SHP77 treated with DMSO at 0.1 percent for 48 hours (cell line): ENCODE measurements around the gene TBC1D22A.
"Not testable (repeated sequence)": the region's sequence is repeated elsewhere in the genome, so short reads cannot be mapped to it uniquely, and the experiment has no call there.

Source experiments
- DNase-seq: peaks from one replicate; lab custom pipeline; 2025; lab: John Stamatoyannopoulos, UW

Gene TBC1D22A

DNA sequence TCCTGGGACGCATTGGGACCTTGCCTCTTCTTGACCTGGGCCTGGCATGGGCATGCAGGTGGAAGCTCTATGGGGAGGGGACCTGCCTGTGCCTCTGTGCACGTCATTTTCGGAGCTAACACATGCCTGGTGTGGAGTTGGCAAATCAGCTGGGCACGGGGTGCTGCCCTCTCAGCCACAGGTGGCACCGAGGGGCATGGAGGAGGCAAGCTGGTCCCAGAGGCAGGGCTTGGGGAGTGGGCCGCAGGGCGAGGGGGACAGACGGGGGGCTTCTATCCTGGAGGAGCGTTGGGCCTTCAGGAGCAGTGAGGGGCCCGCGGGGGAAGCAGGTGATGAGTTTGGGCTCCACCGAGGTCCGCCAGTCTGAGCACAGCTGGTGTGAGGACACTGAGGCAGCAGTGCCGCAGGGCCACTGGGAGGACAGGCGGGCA is 362.0 kb downstream of the TBC1D22A start:
- no peak for DNase-seq

DNA sequence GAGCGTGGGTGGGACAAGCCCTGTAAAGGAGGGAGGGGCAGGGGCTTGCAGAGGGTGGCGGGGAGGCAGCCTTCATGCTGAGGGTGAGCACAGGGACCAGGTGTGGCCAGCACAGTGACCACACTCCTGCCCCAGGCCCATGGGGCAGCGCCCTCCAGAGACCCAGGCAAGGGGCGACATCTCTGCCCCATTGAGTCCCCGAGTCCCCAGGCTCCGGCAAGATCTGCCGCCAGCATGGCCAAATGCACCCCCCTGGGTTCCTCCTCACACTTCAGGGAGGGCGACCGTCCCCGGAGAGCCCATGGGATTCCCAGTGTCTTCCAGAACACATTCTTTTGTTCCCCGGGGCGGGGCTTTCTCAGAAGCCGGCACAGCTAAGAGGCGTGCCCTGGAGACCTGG is 362.5 kb downstream of the TBC1D22A start:
- DNase-seq, result no peak

DNA sequence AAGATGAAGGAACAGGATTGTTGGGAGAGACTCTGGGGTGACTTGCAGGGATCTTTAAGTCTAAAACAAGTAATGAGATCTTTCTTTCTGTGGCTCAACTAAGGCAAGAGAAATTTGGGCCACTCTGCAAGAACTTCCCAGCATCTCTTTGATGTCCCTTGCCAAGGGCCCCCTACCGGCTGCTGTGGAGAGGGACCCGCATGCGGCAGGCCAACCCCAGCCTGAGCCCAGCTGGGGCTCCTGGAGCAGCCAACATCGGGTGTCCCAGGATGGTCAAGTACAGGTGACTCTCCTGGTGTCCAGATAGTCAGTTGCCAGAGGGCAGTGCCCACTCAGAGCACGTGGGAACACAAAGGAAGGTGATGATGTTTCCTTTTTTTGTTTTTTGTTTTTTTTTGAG is 363.2 kb downstream of the TBC1D22A start:
- DNase-seq, result no peak

DNA sequence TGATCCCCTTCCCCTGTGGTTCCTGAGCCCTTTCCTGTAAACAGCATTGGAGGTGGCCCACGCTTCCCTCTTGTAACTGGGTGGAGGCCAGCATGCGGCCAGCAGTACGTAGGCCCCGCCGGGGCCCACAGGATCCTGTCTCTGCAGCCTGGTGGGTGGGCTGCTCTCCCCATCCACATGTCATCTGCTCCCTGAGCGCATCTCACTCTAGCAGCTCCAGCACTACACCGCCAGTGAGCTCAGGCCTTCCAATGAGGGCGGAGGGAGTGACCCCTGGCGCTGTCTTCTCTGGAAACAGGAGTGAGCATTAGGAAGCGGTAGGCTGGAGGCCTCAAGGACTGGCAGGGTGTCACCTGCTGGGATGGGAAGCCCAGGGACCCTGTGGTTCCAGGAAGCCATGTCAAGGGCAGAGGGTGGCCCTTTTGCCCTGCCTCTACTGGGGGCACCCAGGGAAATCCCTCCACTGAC is 363.9 kb downstream of the TBC1D22A start:
- DNase-seq, result no peak

DNA sequence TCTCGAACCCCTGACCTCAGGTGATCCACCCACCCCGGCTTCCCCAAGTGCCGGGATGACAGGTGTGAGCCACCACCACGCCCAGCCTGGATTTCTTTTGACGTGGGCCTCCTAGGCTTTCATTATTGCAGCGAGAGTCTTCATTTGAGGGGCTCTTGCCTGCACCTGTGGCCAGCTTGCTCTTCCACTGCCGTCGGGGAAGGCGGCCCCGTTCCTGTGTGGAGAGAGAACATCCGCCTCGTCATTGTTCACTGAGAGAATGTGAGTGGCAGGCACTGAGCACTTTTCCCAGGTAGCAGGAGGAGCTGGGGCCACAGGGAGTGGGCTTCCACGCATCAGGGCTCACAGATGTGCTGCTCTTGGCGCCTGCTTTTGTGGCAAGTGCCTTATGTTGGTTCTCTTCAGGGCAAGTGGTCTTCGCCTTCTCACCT is 365.0 kb downstream of the TBC1D22A start:
- DNase-seq, result no peak

DNA sequence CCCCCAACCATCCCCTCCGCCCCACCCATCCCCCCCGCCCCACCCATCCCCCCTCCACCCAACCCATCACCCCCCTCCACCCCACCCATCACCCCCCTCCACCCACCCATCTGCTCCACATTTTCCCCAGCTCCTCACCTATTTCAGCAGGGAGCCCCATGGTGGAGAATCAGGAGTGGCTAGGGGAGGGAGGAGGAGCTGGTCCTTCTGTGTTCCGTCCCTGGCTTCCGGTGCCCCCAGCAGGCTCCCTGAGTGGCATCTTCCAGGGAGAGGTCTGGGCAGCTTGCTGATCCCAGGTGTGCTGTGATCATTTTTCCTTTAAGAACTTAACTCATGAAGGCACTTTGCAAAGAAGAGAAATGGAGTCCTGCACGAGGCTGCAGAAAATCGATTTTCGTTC is 365.8 kb downstream of the TBC1D22A start:
- DNase-seq, result no peak

DNA sequence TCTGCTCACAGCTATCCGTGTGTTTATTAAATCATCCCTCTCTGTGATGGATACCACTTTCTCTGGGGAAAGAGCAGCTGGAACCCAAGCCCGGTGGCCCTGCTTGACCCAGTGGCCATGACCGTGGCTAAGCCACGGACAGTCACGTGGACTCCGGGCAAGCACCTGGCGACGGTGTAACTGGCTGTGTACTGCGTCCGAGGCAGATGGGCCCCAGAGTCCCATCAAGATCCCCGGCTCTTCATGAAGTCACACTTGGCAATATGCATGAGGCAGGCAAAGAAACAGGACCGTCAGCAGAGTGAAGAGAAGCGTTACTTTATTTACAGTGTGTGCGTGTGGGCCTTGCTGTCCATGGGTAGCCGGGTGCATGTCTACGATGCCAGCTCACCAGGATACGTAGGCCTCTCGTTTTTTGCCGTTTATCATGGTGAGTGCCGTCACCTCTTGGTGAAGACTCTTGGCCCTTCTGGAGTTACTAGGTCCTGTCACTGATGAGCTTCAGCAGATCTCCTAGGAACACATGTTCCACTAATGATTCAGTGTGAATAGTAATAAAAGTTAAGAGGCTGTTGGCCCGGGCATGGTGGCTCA is 366.3 kb downstream of the TBC1D22A start:
- DNase-seq, result no peak

DNA sequence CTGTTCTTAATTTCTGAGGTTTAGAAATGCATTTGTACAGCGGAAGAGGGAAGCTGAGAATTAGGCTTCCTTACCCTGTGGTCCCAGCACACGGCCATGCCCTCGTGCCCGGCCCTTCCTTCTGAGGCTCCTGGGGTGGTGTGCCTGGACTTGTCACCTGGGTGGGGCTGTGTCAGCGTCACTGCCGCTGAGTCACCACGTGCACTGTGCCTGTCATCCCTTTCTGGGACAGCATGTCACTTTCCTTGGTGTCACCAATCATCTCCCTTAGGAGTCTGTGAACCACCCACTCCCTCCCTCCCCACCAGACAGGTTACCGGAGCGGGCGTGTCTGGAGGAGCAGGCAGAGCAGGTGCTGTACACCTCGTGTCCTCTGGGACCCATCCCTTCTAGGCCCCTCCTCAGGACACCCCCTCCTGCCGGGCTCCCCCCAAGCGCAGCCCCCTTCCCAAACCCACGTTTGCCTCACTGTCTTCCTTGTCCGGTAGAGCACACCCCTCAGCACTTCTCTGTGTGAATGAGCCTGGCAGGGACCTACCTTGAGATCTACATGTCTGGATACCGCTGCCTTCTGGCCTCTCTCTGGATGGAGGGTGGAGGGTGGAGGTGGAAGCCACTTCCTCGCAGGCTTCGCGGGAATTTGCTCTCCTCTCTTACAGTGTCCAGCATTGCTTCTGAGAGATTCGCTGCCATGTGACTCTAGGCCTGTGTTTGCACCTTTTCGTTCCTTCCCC is 367.6 kb downstream of the TBC1D22A start:
- no peak for DNase-seq

DNA sequence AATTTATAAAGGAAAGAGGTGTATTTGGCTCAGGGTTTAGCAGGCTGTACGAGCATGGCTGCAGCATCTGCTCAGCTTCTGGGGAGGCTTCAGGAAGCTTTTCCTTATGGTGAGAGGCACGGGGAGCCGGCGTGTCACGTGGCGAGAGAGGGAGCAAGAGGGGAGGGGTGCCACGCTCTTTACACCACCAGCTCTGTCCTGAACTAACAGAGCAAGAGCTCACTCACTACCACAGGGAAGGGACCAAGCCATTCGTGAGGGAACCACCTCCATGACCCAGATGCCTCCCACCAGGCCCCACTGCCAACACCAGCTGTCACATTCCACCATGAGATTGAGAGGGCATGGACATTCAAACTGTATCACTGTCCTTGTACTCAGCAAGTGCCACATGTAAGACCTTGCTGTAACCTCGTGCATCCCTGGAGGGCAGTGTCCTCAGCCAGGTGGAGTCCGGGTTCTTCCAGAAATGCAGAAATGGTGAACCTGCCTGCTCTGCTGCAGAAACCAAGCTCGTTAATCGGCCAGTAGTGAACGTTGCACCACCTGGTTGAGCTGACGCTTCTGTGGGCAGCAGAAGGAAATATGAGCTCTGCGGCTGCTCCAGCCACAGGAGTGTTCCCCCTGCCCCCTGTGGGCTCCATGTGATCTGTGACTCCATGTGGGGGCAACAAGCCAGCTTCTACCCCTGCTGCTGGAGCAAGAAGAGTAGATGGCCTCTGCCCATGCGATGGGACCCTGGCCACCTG is 368.6 kb downstream of the TBC1D22A start:
- DNase-seq, result no peak

DNA sequence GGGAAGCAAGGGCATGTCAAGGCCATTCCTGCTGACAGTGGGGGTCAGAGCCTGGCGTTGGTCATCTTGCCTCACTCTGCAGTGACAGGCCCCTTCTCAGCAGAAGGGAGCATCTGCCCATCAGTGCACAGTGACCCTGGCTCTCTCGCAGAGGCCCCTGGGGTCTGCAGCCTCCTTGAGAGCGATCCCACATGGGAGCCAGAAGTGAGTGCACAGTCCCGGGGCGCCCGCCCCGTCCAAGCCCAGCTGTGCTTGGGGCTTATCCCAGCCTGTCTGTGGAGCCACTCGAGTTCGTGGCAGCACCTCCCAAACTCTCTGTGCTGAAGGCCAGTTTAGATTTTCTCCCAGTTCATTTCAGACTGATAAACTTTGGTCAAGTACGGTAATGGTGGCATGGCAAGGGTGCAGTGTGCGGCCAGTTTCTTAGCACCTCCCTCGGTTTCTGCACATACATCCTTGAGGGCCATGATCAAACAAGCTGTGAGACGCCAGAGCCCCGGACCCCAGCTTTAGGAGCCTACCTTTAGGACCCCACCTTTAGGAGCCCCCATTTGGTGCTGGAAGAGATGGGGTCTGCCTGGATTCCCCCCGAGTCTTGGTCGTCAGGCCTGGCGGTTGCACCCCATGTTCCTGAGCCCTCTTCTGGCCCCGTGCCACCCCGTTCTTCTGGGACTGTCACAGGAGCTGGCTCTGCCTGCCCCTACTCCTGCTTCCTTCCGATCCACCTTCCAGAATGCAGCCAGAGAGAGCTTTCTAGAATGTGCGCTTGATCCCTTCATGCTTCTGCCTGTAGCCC is 369.4 kb downstream of the TBC1D22A start:
- no peak for DNase-seq

DNA sequence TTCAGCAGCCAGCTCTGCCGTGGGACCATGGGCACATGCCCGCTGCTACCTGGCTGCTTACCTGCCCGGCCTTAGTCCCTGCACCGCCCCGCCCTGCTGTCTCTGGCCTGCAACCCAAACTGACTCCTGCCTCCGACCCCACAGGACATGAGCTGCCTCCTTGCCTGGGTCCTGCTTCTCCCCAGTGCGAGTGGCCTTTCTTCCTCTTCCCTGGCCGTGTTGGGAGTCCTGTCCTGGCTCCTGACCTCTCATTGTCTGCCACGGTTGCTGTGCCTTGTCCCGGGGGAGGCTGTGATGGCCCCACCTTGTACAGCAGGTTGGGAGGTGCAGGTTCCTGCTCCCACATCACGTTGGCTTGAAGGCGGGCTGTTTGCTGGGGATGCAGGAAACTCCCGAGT is 370.0 kb downstream of the TBC1D22A start:
- no peak for DNase-seq

DNA sequence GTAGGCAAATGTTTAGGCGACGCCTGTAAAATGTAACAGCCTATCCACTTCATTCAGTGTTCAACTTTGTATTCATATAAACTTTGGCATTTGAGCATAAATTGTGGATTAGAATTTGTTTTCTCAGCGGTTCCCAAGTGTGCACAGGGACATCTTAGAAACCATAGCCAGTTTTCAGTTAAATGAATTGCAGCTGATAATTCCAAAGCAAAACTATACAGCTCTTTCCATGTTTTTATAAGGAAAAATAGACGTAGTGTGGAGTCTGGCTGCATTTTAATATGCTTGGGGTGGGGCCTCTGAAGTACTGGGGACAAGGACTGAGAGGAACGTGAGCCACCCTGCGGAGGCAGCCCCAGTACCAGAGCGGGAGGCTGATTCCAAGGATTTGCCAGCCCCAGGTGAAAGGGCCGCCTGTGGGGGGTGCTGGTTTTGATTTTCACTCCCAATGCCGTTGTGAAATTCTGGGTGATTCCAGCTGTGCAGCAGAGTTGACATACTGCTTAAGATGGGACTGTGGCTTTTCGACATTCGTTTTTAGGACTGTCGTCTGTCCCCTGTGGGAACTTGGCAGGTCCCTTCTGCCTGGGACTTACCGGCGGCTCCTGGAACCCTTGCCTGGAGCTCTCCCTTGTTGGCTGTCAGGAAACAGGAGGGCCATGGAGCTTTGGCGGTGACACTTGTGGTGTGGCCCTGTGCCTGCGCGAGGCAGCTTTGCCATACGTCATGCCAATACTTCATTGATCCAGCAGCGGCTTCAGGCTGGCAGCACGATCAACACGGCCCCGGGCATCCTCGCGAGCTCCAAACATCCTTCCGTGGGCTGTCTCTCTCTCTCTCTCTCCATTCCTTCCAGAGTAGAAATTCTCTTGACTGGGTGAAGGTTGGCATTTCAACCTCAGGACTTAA is 370.9 kb downstream of the TBC1D22A start:
- no peak for DNase-seq

DNA sequence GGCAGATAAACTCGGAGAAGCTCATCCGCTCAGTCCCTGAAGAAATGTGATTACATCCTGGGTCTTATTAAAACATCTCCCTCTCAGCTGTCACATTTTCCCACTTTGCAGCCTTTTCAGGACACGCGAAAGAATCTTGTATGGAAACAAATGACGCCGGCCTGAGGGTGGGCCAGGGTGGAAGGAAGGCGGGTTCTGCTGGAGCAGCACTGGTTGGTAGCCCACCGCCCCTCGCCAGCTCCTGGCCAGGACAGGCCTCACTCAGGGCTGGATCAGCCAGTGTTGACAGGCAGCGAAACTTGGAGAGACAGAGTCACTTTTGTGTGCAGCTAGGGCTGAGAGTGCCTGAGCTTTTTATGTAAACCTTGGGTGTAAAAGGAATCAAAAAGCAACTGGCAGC is 371.8 kb downstream of the TBC1D22A start:
- DNase-seq, result no peak

DNA sequence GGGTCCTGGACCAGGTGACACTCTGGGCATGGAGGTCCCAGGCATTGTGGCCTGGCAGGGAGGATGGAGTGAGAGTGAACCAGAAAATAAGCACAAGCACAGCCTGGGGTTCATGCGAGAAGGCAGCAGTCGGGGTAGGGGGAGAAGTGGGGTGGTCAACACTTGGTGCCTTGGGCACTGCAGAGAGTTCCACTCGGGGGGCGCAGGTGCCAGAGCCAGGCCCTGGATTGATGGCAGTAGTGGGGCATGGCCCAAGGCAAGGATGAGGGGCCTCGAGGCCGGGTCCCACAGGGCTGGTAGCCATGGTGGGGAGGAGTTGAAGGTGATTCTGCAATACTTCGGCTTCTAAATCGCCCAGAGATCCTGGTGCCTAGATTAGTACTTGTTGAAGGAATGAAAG is 372.9 kb downstream of the TBC1D22A start:
- no peak for DNase-seq

DNA sequence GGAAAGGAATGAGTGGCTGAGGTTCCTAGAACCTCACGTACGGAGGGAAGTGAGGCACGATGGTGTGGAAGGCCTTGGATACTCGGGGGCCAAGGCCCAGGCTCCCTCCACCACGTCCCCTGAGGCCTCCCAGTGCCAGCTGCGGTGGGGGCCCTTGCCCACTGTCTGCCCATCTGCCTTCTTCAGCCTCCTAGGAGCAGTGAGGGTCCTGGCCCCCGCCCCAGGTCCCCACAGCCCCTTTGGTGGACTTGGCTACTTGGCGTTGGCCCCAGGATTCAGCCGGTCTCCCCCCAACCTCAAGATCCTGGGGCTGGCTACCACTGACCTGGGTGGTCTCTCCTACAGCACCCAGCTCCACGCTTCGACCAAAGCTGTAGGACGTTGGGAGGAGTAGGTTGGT is 373.6 kb downstream of the TBC1D22A start:
- DNase-seq, result no peak

DNA sequence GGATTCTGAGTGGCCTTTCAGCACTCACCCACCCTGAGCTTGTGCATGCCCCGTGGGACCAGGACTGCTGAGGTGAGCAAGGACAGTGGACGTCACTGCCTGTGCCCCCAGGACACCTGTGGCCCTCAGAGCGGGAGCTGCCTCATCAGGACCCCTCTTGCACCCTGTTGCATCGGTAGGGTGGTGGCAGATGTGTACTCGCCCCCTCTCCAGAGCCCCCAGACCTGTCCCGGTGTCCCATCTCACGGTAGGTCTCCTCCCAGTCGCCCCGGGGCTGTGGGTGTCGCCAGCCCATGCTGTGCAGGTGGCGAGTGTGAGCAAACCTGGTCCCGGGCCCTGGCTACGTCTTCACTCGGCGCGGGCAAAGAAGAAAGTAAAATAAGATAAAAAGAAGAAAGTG is 374.2 kb downstream of the TBC1D22A start:
- DNase-seq, result no peak

DNA sequence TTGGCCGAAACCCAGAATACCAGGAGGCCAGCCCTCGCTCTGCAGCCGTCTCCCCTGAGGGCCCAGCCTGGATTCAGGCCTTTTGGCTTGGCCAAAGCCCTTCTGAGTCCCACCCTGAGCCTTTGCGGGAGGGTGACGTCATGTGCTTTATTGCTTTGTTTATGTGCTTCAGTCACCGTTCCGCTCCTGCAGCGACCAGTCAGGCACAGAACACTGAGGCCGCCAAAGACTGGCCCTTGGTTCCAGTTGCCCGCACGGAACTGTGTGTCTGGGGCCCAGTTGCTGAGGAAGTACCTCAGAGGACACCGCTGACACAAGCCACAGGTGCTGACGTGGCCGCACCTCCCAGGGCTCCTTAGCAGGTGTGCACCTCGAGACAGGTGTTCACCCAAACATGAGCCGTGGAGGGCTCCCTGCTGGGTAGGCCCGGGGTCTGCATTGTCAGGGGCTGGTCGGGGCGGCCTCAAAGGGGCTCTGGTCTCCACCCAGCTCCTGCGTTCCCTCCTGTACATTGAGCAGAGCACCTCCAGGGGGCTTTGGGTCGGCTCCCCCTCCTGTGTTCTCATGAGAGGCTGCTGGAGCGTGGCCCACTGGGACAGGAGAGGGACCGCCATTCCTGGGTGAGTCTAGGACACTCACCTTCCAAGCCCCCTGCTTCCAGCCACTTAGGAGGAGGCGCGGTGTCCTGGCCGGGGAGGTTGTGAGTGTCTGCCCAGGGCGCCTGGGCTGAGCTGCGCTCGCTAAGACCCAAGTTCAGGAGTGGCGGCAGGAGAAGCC is 376.8 kb downstream of the TBC1D22A start:
- DNase-seq, result no peak

DNA sequence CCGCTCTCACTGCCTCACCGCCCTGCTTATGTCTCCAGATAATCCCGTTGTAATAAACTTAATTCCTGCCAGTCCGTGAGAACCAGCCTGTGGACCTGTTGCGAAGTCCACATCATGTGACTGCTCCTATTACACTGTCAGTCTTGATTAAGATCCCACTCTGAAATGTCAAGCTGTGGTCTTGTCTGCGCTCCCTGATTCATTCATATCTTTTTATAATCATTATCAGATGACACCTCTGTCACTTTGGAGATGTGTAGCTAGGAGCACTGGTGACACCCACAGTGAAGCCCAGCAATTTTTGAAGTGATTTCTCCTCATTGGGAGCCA is 377.3 kb downstream of the TBC1D22A start:
- DNase-seq, result no peak

DNA sequence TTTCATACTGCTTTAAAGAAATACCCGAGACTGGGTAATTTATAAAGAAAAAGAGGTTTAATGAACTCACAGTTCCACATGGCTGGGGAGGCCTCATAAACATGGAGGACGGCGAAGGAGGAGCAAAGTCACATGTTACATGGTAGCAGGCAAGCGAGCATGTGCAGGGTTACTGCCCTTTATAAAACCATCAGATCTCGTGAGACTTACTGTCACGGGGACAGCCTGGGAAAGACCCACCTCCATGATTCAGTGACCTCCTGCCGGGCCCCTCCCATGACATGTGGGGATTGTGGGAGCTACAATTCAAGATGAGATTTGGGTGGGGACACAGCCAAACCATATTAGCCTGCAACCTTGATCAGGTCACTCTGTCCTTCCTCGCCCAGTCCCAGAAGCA is 378.5 kb downstream of the TBC1D22A start:
- DNase-seq, result not testable (repeated sequence)

DNA sequence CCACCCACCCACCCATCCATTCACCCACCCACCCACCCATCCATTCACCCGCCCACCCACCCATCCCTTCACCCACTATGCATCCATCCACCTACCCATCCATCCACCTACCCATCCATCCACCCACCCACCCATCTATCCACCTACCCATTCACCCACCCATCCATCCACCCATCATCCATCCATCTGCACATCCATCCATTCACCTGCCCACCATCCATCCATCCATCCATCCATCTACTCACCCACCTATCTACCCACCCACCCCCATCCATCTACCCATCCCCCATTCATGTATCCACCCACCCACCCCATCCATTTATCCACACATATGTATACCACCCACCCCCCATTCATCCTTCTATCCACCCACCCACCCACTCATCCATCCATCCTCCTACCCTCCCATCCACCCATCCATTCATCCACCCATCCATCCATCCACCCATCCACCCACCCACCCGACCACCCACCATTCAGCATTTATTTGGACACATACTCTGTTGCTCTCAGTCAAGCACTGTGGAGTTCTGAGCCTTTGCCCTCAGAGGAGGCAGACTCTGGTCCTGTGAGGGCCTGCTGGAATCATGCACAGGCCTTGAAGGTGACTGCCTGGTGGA is 380.1 kb downstream of the TBC1D22A start:
- no peak for DNase-seq
